NK-92 treated with Interleukin-12 subunit alpha and Interleukin-12 subunit beta, amount 100 ng/mL, for 24 hours (cell line): Measurements from ENCODE around the gene SEPTIN7.

Source experiments
- DNase-seq: peaks from one replicate; lab custom pipeline; 2025; lab: John Stamatoyannopoulos, UW

SEPTIN7 gene

GRCh38 chr7:35839860-35840854 is 39.3 kb downstream of the SEPTIN7 start:
- no peak for DNase-seq

- no peak for DNase-seq
Measured at GRCh38 chr7:35846816-35847412, 46.1 kb downstream of the SEPTIN7 start.

- no peak for DNase-seq
Measured at GRCh38 chr7:35848725-35849124, 47.9 kb downstream of the SEPTIN7 start.

- DNase-seq: no peak
Measured at GRCh38 chr7:35849158-35849831, 48.4 kb downstream of the SEPTIN7 start.

- no peak for DNase-seq
Measured at GRCh38 chr7:35849954-35850353, 49.1 kb downstream of the SEPTIN7 start.
